Adipocyte (in vitro differentiated cells): ENCODE data around the gene LRRTM3.

Experiments
- DNase-seq: peaks from one replicate; pipeline ENCODE4 v3.0.0-alpha.2; 2015; ENCODE audit warnings: low read depth
- H3K27me3 ChIP-seq: replicated peaks from 2 replicates; pipeline ENCODE4 v1.7.0; 2013; ENCODE audit warnings: mild to moderate bottlenecking, low read length, moderate library complexity; ENCODE audit not compliant: control insufficient read depth, insufficient read depth
- H3K36me3 ChIP-seq: 2 replicates; pipeline ENCODE4 v1.7.0; 2013; ENCODE audit warnings: low read length, mild to moderate bottlenecking, moderate library complexity; ENCODE audit not compliant: control insufficient read depth, insufficient read depth, severe bottlenecking
- H3K4me1 ChIP-seq: 2 replicates; pipeline ENCODE4 v1.7.0; 2013; ENCODE audit warnings: mild to moderate bottlenecking, low read length, moderate library complexity; ENCODE audit not compliant: control insufficient read depth, insufficient read depth
- H3K4me3 ChIP-seq: 2 replicates; pipeline ENCODE4 v1.7.0; 2013; ENCODE audit warnings: mild to moderate bottlenecking, low read length, moderate library complexity
- H3K9ac ChIP-seq: 2 replicates; pipeline ENCODE4 v1.7.0; 2013; ENCODE audit warnings: mild to moderate bottlenecking, low read length, moderate library complexity
- H3K9me3 ChIP-seq: 2 replicates; pipeline ENCODE4 v1.7.0; 2013; ENCODE audit warnings: mild to moderate bottlenecking, low read length, moderate library complexity; ENCODE audit not compliant: control insufficient read depth

The LRRTM3 gene

GRCh38 chr10:67127441-67127840 is 201.6 kb downstream of the LRRTM3 start:
- Histone ChIP-seq H3K4me1 (no peaks in the 10 kb centered on the region), H3K9ac (no peak overlapping the region), H3K9me3 (no peaks in the 10 kb centered on the region), H3K36me3 (no peaks in the 10 kb centered on the region), H3K27me3 (peaks cover 3% of the 10 kb centered on the region), H3K4me3 (no peak overlapping the region)
- DNase-seq = no peak

DNA sequence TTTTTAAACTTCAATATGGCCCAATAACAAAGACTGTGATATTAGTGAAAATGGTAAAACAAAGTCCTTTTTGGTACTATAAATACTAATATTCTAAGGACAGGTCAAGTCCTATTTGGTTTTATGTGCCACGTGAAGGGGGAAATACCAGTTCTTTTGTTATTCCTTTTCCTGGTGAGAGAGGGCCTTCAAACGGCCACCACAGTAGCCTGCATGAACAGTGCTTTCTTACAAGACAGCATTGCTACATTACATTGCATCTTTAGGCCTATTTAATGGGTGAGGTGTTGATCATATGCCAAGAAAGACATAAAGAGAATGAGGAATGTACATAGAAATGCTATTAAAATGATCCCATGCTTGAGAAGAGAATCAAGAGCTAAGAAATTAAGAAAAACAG is 214.8 kb downstream of the LRRTM3 start:
- DNase-seq = peak; percentile 7
- Histone ChIP-seq H3K27me3 (no peaks in the 10 kb centered on the region), H3K4me1 (no peaks in the 10 kb centered on the region), H3K36me3 (no peaks in the 10 kb centered on the region), H3K4me3 (no peak overlapping the region), H3K9me3 (no peaks in the 10 kb centered on the region), H3K9ac (no peak overlapping the region)

DNA sequence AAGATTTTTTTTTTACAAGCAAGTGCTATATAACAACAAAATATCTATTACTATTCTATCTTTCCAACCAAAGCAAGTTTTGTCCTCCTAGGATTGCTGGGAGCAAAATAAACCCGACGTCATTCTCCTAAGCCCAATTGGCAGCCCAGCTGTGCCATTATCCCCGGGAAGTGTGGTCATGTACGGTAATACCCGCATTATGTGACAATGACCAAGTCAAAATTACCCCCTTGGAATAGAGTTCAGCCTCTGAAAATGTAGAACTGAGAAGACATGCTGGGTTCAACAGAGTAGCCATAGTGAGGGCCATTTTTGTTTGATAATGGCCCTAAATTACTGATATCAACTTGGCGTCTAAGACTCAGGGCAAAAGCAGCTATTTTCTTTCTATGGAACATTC is 215.5 kb downstream of the LRRTM3 start:
- no peak overlapping the region for H3K9ac ChIP-seq
- no peaks in the 10 kb centered on the region for H3K36me3 ChIP-seq
- no peaks in the 10 kb centered on the region for H3K9me3 ChIP-seq
- H3K27me3 ChIP-seq = no peaks in the 10 kb centered on the region
- no peak overlapping the region for H3K4me3 ChIP-seq
- H3K4me1 ChIP-seq = no peaks in the 10 kb centered on the region
- DNase-seq = no peak

DNA sequence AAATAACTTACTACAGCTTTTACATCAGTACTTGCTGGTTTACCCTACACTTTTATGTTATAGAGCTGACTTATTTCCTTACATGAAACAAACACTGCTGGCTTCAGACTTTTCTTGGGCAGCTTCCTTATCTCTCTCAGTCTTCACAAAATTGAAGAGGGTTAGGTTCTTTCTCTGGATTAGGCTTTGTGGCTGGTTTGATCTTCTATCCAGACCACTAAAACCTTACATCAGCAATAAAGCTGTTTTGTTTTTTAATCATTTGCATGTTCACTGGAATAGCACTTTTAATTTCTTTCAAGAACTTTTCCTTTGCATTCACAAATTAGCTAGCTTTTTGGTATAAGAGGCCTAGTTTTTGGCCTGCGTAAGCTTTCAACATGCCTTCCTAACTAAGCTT is 218.7 kb downstream of the LRRTM3 start:
- no peak for DNase-seq
- H3K4me1 ChIP-seq = no peaks in the 10 kb centered on the region
- H3K9me3 ChIP-seq = no peaks in the 10 kb centered on the region
- H3K4me3 ChIP-seq = no peak overlapping the region
- no peak overlapping the region for H3K9ac ChIP-seq
- H3K27me3 ChIP-seq = no peaks in the 10 kb centered on the region
- H3K36me3 ChIP-seq = no peaks in the 10 kb centered on the region
